GM12878 (cell line): ENCODE data around the gene BZW1. TPM values are rescaled to one million over a fixed set of nuclear protein-coding genes. Genes with fewer than 3 reads are reported as not detected.

ENCODE experiments used
- polyA plus RNA-seq, 11 experiments: library from polyadenylated mRNA; depleted of rRNA in 4 of 11; unstranded in 6 of 11; stranded (reverse) in 5 of 11; fragments of >200 nt; fragmentation: Nextera tagmentation in 4 of 11; fragmentation: Illumina TruSeq in 1 of 11; extraction: Ambion mirVana in 4 of 11; extraction: Trizol in 1 of 11; gene quantifications; 1 replicate in 1 of 11; 2 replicates in 10 of 11; pipeline versions ENCODE4 v1.2.1 to v1.2.3, GENCODE V29; 2011 to 2016; ENCODE audit warnings: inconsistent platforms in 2 of 11, missing spikeins in 2 of 11, low read depth in 1 of 11
- small RNA-seq: library from RNA; depleted of rRNA; stranded (forward); fragments of <200 nt; gene quantifications from one replicate; pipeline ENCODE3, GENCODE V24; 2014
- total RNA-seq, 4 experiments: library from RNA; depleted of rRNA in 3 of 4; stranded (reverse); fragments of >200 nt in 3 of 4; fragmentation: Illumina TruSeq in 1 of 4; extraction: Trizol in 1 of 4; gene quantifications; 2 replicates each; pipeline versions ENCODE4 v1.2.1 to v1.2.3, GENCODE V29; 2013 to 2021

BZW1 gene
- total and polyA plus RNA-seq, 10 of the 15 experiments (the other 5 are each of a cell fraction or from before 2014, with no cell fraction given) = 186 to 349 (median 269) TPM

Small RNA genes within 50 kb of the gene (small RNA-seq; reads per million reads assigned to genes)
- gene RF00019 (not detected), gene RNA5SP115 (not detected), gene RNU1-133P (not detected), gene RNU6-31P (0.23 reads per million)

Other genes starting within 250 kb of the BZW1 start
- gene AOX1, start 225.9 kb upstream of the BZW1 start, total RNA-seq (2014; rRNA removed) = 0.05 and 0.34 TPM in 2 replicates
- not detected in 2 replicates for gene AOX1, start 225.9 kb upstream of the BZW1 start, total RNA-seq (2014; rRNA removed; fragmentation: Illumina TruSeq; extraction: Trizol)
- 0.56 and 0.80 TPM in 2 replicates for gene AOX1, start 225.9 kb upstream of the BZW1 start, total RNA-seq (2021)
- 0.03 TPM in 1 of 2 replicates, not detected in the other for gene AOX1, start 225.9 kb upstream of the BZW1 start, polyA plus RNA-seq (2011; rRNA removed)
- gene AOX1, start 225.9 kb upstream of the BZW1 start, polyA plus RNA-seq (2014; fragmentation: Illumina TruSeq; extraction: Trizol) = not detected in 2 replicates
- not detected for gene AOX1, start 225.9 kb upstream of the BZW1 start, polyA plus RNA-seq (2014; fragmentation: Nextera tagmentation; extraction: Ambion mirVana)
- 0.04 TPM in 1 of 2 replicates, not detected in the other for gene AOX1, start 225.9 kb upstream of the BZW1 start, polyA plus RNA-seq (2014; rRNA removed)
- gene AOX1, start 225.9 kb upstream of the BZW1 start, polyA plus RNA-seq (2016; fragmentation: Nextera tagmentation; extraction: Ambion mirVana) = not detected
- 61.2 and 73.7 TPM in 2 replicates for gene CLK1, start 52.7 kb downstream of the BZW1 start, total RNA-seq (2014; rRNA removed)
- gene CLK1, start 52.7 kb downstream of the BZW1 start, total RNA-seq (2014; rRNA removed; fragmentation: Illumina TruSeq; extraction: Trizol) = 74.1 and 75.1 TPM in 2 replicates
- gene CLK1, start 52.7 kb downstream of the BZW1 start, total RNA-seq (2021) = 53.4 and 66.3 TPM in 2 replicates
- 221 and 318 TPM in 2 replicates for gene CLK1, start 52.7 kb downstream of the BZW1 start, polyA plus RNA-seq (2011; rRNA removed)
- gene CLK1, start 52.7 kb downstream of the BZW1 start, polyA plus RNA-seq (2014; fragmentation: Illumina TruSeq; extraction: Trizol) = 85.2 and 101 TPM in 2 replicates
- 100 to 1,000 TPM in 1 of 2 experiments, 10 to 100 TPM in 1; 95.6 to 138 TPM for gene CLK1, start 52.7 kb downstream of the BZW1 start, polyA plus RNA-seq (2014; fragmentation: Nextera tagmentation; extraction: Ambion mirVana)
- 66.6 and 91.8 TPM in 2 replicates for gene CLK1, start 52.7 kb downstream of the BZW1 start, polyA plus RNA-seq (2014; rRNA removed)
- 10 to 100 TPM; 63.3 to 63.7 TPM for gene CLK1, start 52.7 kb downstream of the BZW1 start, polyA plus RNA-seq (2016; fragmentation: Nextera tagmentation; extraction: Ambion mirVana)
- 44.4 and 52.8 TPM in 2 replicates for gene PPIL3, start 77.2 kb downstream of the BZW1 start, total RNA-seq (2014; rRNA removed)
- 58.6 and 58.8 TPM in 2 replicates for gene PPIL3, start 77.2 kb downstream of the BZW1 start, total RNA-seq (2014; rRNA removed; fragmentation: Illumina TruSeq; extraction: Trizol)
- gene PPIL3, start 77.2 kb downstream of the BZW1 start, total RNA-seq (2021) = 31.2 and 33.8 TPM in 2 replicates
- gene PPIL3, start 77.2 kb downstream of the BZW1 start, polyA plus RNA-seq (2011; rRNA removed) = 176 and 314 TPM in 2 replicates
- 65.7 and 71.2 TPM in 2 replicates for gene PPIL3, start 77.2 kb downstream of the BZW1 start, polyA plus RNA-seq (2014; fragmentation: Illumina TruSeq; extraction: Trizol)
- gene PPIL3, start 77.2 kb downstream of the BZW1 start, polyA plus RNA-seq (2014; fragmentation: Nextera tagmentation; extraction: Ambion mirVana) = 100 to 1,000 TPM in 1 of 2 experiments, 10 to 100 TPM in 1; 71.2 to 103 TPM
- 49.6 and 59.5 TPM in 2 replicates for gene PPIL3, start 77.2 kb downstream of the BZW1 start, polyA plus RNA-seq (2014; rRNA removed)
- gene PPIL3, start 77.2 kb downstream of the BZW1 start, polyA plus RNA-seq (2016; fragmentation: Nextera tagmentation; extraction: Ambion mirVana) = 10 to 100 TPM; 46.7 to 48.4 TPM
- 41.1 and 44.9 TPM in 2 replicates for gene NIF3L1, start 77.5 kb downstream of the BZW1 start, total RNA-seq (2014; rRNA removed)
- gene NIF3L1, start 77.5 kb downstream of the BZW1 start, total RNA-seq (2014; rRNA removed; fragmentation: Illumina TruSeq; extraction: Trizol) = 36.9 and 40.3 TPM in 2 replicates
- gene NIF3L1, start 77.5 kb downstream of the BZW1 start, total RNA-seq (2021) = 27.1 and 27.6 TPM in 2 replicates
- 95.9 and 114 TPM in 2 replicates for gene NIF3L1, start 77.5 kb downstream of the BZW1 start, polyA plus RNA-seq (2011; rRNA removed)
- 56.0 and 77.3 TPM in 2 replicates for gene NIF3L1, start 77.5 kb downstream of the BZW1 start, polyA plus RNA-seq (2014; fragmentation: Illumina TruSeq; extraction: Trizol)
- 10 to 100 TPM; 58.3 to 88.2 TPM for gene NIF3L1, start 77.5 kb downstream of the BZW1 start, polyA plus RNA-seq (2014; fragmentation: Nextera tagmentation; extraction: Ambion mirVana)
- 44.4 and 49.0 TPM in 2 replicates for gene NIF3L1, start 77.5 kb downstream of the BZW1 start, polyA plus RNA-seq (2014; rRNA removed)
- 10 to 100 TPM; 51.5 to 56.1 TPM for gene NIF3L1, start 77.5 kb downstream of the BZW1 start, polyA plus RNA-seq (2016; fragmentation: Nextera tagmentation; extraction: Ambion mirVana)
- gene ORC2, start 151.8 kb downstream of the BZW1 start, total RNA-seq (2014; rRNA removed) = 17.2 and 21.5 TPM in 2 replicates
- gene ORC2, start 151.8 kb downstream of the BZW1 start, total RNA-seq (2014; rRNA removed; fragmentation: Illumina TruSeq; extraction: Trizol) = 22.5 and 25.2 TPM in 2 replicates
- 33.1 and 36.9 TPM in 2 replicates for gene ORC2, start 151.8 kb downstream of the BZW1 start, total RNA-seq (2021)
- gene ORC2, start 151.8 kb downstream of the BZW1 start, polyA plus RNA-seq (2011; rRNA removed) = 11.5 and 12.9 TPM in 2 replicates
- gene ORC2, start 151.8 kb downstream of the BZW1 start, polyA plus RNA-seq (2014; fragmentation: Illumina TruSeq; extraction: Trizol) = 20.9 and 26.0 TPM in 2 replicates
- gene ORC2, start 151.8 kb downstream of the BZW1 start, polyA plus RNA-seq (2014; fragmentation: Nextera tagmentation; extraction: Ambion mirVana) = 1 to 10 TPM; 6.1 to 6.7 TPM
- 11.6 and 14.1 TPM in 2 replicates for gene ORC2, start 151.8 kb downstream of the BZW1 start, polyA plus RNA-seq (2014; rRNA removed)
- 10 to 100 TPM; 18.1 to 19.5 TPM for gene ORC2, start 151.8 kb downstream of the BZW1 start, polyA plus RNA-seq (2016; fragmentation: Nextera tagmentation; extraction: Ambion mirVana)